Measurements from ENCODE around the gene INHBA. TPM values are rescaled to one million over a fixed set of nuclear protein-coding genes. Genes with fewer than 3 reads are reported as not detected.

INHBA gene
- total RNA-seq, 1 experiment from 2014 or later: 55.3 TPM

GRCh38 chr7:41730161-41730560 is 27.3 kb upstream of the INHBA start:
- Histone ChIP-seq H3K4me1 (ENCODE audit: insufficient read depth, low read length) (peaks cover 17% of the 10 kb centered on the region), H4K20me1 (ENCODE audit: low read length) (no peaks in the 10 kb centered on the region), H2AFZ (ENCODE audit: low read length) (no peak overlapping the region), H3K4me2 (ENCODE audit: low read length) (no peak overlapping the region), H3K27me3 (ENCODE audit: low read length) (no peaks in the 10 kb centered on the region), H3K4me3 (ENCODE audit: low read length) (no peak overlapping the region), H3F3A (ENCODE audit: low read length, unreplicated experiment) (no peaks in the 10 kb centered on the region), H3K79me2 (ENCODE audit: low read length) (no peaks in the 10 kb centered on the region), H3K27ac (ENCODE audit: low read length) (no peak overlapping the region), H3K9me2 (replicated peaks; ENCODE audit: low read length) (no peaks in the 10 kb centered on the region), H3K36me3 (ENCODE audit: low read depth, low read length) (no peaks in the 10 kb centered on the region), H3K9me3 (ENCODE audit: low read length) (no peaks in the 10 kb centered on the region), H3K9ac (ENCODE audit: low read length) (no peak overlapping the region)
- intact Hi-C loops (cut with micrococcal nuclease): loop anchor here (5.0 to 10.0 kb wide), 2 partner anchors 1225 to 1498 kb away; no protein-coding TSS in a partner anchor
- ChIA-PET CTCF (no interaction called here), POLR2A (ENCODE audit: unreplicated experiment) (no interaction called here)
- DNase-seq (no peak), ATAC-seq (no peak)
- no TSS peak for BruUV-seq (replicated peaks)
- TF ChIP-seq EZH2 (IDR thresholded peaks at IDR 0.05; ENCODE audit: low read length, unreplicated experiment) (no peak), CTCF (conservative IDR thresholded peaks at IDR 0.05; ENCODE audit: low read depth, low read length) (no peak), EZH2phosphoT487 (IDR thresholded peaks at IDR 0.05; ENCODE audit: borderline replicate concordance, low read length) (no peak)

- CTCF ChIA-PET: interaction anchor here (0.6 kb wide), 1 partner anchor 25 kb away, joined by 3 read pairs; no protein-coding TSS in a partner anchor
- H3K36me3 ChIP-seq (ENCODE audit: low read depth, low read length): no peaks in the 10 kb centered on the region
- H4K20me1 ChIP-seq (ENCODE audit: low read length): no peaks in the 10 kb centered on the region
- no peaks in the 10 kb centered on the region for H3K79me2 ChIP-seq (ENCODE audit: low read length)
- intact Hi-C loops (cut with micrococcal nuclease): no loop called here
- peaks cover 17% of the 10 kb centered on the region for H3K4me1 ChIP-seq (ENCODE audit: insufficient read depth, low read length)
- H3K9ac ChIP-seq (ENCODE audit: low read length): no peak overlapping the region
- no TSS peak for BruUV-seq (replicated peaks)
- ATAC-seq (no peak), DNase-seq (no peak)
- H3K27me3 ChIP-seq (ENCODE audit: low read length): no peaks in the 10 kb centered on the region
- H2AFZ ChIP-seq (ENCODE audit: low read length): no peak overlapping the region
- TF ChIP-seq CTCF (conservative IDR thresholded peaks at IDR 0.05; ENCODE audit: low read depth, low read length) (no peak), EZH2phosphoT487 (IDR thresholded peaks at IDR 0.05; ENCODE audit: borderline replicate concordance, low read length) (no peak), EZH2 (IDR thresholded peaks at IDR 0.05; ENCODE audit: low read length, unreplicated experiment) (no peak)
- H3K4me2 ChIP-seq (ENCODE audit: low read length): no peak overlapping the region
- no peaks in the 10 kb centered on the region for H3K9me3 ChIP-seq (ENCODE audit: low read length)
- POLR2A ChIA-PET (ENCODE audit: unreplicated experiment): no interaction called here
- H3F3A ChIP-seq (ENCODE audit: low read length, unreplicated experiment): no peaks in the 10 kb centered on the region
- no peaks in the 10 kb centered on the region for H3K9me2 ChIP-seq (replicated peaks; ENCODE audit: low read length)
- no peak overlapping the region for H3K4me3 ChIP-seq (ENCODE audit: low read length)
- H3K27ac ChIP-seq (ENCODE audit: low read length): no peak overlapping the region
Observed at GRCh38 chr7:41729059-41729458, 26.2 kb upstream of the INHBA start.

GRCh38 chr7:41725013-41725412 is 22.1 kb upstream of the INHBA start:
- Histone ChIP-seq H3K9ac (ENCODE audit: low read length) (no peak overlapping the region), H3K4me3 (ENCODE audit: low read length) (no peak overlapping the region), H4K20me1 (ENCODE audit: low read length) (no peaks in the 10 kb centered on the region), H3K9me2 (replicated peaks; ENCODE audit: low read length) (no peaks in the 10 kb centered on the region), H3K4me1 (ENCODE audit: insufficient read depth, low read length) (0 out of 2 replicates have a peak, but pooled peaks cover under 1% of the 10 kb centered on the region), H3K27ac (ENCODE audit: low read length) (no peak overlapping the region), H3K9me3 (ENCODE audit: low read length) (no peaks in the 10 kb centered on the region), H3K36me3 (ENCODE audit: low read depth, low read length) (no peaks in the 10 kb centered on the region), H3K27me3 (ENCODE audit: low read length) (no peaks in the 10 kb centered on the region), H3F3A (ENCODE audit: low read length, unreplicated experiment) (no peaks in the 10 kb centered on the region), H2AFZ (ENCODE audit: low read length) (no peak overlapping the region), H3K4me2 (ENCODE audit: low read length) (no peak overlapping the region), H3K79me2 (ENCODE audit: low read length) (no peaks in the 10 kb centered on the region)
- intact Hi-C loops (cut with micrococcal nuclease): no loop called here
- TF ChIP-seq CTCF (conservative IDR thresholded peaks at IDR 0.05; ENCODE audit: low read depth, low read length): no peak
- TF ChIP-seq EZH2phosphoT487 (IDR thresholded peaks at IDR 0.05; ENCODE audit: borderline replicate concordance, low read length): no peak
- no peak for TF ChIP-seq EZH2 (IDR thresholded peaks at IDR 0.05; ENCODE audit: low read length, unreplicated experiment)
- no peak for DNase-seq
- POLR2A ChIA-PET (ENCODE audit: unreplicated experiment): interaction anchor here (0.5 kb wide), 1 partner anchor 1082 kb away, joined by 3 read pairs; no protein-coding TSS in a partner anchor
- ATAC-seq: no peak
- CTCF ChIA-PET: no interaction called here
- BruUV-seq (replicated peaks): no TSS peak
